HUDEP-2 (cell line): ENCODE results near the gene REELD1.

ENCODE experiments used
- DNase-seq, 76 experiments: peaks; one replicate each; lab custom pipeline; 2025; ENCODE audit not compliant: unreplicated experiment in 76 of 76; lab: John Stamatoyannopoulos, UW

Gene REELD1

DNA sequence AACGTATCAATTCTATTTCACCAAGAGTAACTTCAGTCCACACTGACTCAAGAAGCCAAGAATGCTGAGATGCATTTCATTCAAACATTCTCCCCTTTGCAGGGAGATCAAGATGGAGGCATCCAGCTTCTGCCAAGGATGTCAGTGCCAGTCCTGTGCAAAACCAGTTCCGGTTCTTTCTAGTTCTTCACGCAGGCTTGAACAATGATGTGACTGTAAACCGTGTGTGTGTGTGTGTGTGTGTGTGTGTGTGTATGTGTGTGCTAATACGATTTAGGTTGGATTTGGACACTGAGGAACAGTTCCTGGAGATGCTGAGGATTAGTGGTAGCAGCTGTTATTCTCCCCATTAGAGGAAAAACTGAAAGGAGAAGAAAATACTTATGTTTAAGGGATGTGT lies at the start of gene REELD1:
REELD1 (plus strand) TSS at position 301 of the 400 bp plus-strand sequence. CDS start 2,415 bp downstream, outside the sequence.
- DNase-seq, result no peak

DNA sequence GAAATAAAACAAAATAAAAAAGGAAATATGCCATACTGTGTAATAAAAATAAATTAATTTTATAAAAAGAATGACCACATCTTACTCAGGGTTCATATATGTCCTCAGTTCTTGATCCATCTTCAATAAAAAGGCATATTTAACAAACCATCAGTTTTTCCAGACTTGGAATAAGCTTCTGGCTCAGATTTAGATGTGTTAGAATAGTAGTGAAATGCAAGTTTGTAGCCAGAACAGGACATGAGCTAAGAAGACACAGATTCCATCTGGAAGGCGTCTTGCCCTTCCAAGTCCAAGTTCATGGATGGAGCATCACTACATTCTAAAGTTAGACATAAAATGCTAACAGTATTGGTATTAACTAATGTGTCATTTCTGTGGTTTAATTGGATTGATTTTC lies 49.1 kb upstream of the REELD1 start:
- no peak for DNase-seq

DNA sequence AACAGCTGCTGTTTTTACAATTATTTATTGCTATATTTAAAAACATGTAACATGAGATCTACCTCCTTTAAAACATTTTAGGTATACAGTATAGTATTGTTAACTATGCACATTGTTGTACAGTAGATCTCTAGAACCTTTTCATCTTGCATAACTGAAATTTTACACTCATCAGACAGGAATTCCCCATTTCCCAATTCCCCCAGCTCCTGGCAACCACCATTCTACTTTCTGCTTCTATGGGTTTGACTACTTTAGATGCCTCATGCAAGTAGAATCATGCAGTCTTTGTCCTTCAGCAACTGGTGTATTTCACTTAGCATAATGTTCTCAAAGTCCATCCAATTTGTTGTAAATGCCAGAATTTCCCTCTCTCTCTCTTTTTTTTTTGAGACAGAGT lies 48.5 kb upstream of the REELD1 start:
- DNase-seq, result no peak

- no peak for DNase-seq
These were observed 44.2 kb upstream of the REELD1 start for GRCh38 chr4:146170149-146170548.

GRCh38 chr4:146175541-146176453 lies 38.5 kb upstream of the REELD1 start, which contains the start of gene LSM6:
Gene LSM6, plus strand, starts transcription at chr4:146175718. Its CDS starts 7,204 bp downstream, at chr4:146182922.
- DNase-seq, result peak in 75 of 76 experiments; percentile 4 to 82 (median 65)

GRCh38 chr4:146176891-146177290 lies 37.4 kb upstream of the REELD1 start:
- DNase-seq, result no peak

GRCh38 chr4:146178126-146178525 lies 36.2 kb upstream of the REELD1 start:
- no peak for DNase-seq

DNA sequence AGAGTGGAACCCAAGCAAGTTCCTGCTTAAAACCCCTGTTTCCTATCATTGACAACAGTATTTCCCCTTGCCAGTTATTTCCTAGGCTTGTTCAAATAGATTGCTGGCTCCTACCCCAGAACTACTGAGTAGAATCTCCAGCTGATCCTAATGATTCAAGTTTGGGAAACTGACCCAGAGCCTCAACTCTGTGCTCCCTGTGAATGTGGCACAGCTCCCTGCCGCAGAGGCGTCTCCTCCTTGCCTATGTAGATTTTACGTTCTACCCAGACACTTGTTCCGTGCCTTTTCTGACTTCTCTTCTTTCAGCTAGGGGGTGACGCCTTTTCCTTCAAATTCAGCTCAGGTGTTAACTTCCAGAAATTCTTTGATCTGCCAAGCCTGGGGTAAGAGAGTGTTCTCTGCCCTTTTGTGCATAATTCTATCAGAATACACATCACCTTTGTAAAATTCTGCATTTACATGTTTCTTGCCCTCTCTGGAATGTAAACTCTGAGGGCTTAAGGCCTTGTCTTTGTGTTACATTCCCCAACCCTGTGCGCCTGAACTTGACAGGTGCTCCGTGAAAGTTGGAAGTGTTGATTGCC lies 34.5 kb upstream of the REELD1 start:
- DNase-seq, result no peak

DNA sequence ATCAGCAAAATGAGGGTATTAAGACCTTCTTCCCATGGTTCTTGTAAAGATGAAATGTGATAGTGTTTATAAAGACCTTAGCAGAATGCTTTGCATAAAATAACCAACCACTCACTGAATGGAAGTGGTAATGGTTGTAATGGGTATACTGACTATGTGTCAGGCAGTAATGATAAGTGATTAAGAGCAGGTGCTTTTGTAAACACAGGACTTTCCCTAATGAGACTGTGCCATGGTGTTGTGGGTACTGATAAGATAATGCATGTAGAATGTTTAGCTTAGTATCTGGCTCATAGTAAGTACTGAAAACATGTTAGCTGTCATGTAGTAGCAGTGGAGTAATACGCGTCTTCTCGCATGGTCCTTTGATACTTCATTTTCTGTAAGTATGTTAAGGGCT lies 31.9 kb upstream of the REELD1 start:
- peak in 1 of 76 experiments; percentile 3 for DNase-seq

GRCh38 chr4:146183209-146183608 lies 31.1 kb upstream of the REELD1 start:
- DNase-seq, result no peak

GRCh38 chr4:146186041-146186440 lies 28.3 kb upstream of the REELD1 start:
- no peak for DNase-seq

DNA sequence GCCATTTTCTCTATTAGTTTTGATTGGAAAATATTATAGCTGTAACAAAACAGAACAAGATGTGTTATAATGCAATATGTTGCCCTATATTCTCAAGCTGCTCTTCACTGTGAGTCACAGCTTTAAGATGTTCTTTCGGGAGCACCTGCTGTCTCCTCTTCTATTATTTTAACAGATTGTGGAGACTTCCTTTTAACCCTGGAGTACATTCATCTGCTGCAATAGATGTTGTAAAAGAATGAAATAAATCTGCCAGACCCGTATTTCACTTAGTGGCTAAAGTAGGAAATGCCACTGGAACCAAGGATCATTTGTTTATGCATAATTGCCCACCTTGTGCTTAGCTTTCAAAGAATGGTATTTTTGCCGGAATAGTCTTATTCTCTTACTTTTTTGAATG lies 27.7 kb upstream of the REELD1 start:
- no peak for DNase-seq

GRCh38 chr4:146190456-146190855 lies 23.9 kb upstream of the REELD1 start:
- DNase-seq, result no peak

DNA sequence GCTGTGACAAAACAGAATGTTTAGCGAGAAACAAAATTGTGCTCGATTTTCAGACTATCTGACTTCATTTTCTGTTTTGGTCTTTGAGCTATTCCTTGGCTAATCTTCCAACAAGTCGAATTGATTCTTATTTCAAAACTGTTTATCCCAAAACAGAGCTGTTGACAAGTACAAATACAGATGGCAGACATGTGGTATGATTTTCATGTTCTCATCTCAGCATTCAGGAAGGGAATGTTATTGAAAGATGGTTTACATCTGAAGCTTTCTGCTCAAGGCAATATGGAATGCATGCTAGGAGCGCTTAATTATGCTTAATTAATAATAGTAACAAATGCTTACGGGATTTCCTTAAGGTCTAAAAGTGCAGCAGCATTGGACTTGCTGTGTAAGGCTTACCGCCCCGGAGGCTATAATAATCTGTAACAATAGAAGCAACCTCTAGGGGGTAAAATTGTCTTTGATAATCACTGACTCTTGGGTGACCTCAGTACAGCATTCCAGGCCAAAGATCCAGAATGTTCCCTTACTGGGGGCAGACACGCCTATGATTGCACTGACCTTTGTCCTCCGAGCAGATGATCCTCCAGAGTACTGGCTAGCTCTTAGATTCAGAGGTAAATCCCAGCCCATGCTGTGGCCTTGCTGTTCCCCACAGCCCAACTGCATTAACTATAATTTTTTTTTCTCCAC lies 22.4 kb upstream of the REELD1 start:
- no peak for DNase-seq

DNA sequence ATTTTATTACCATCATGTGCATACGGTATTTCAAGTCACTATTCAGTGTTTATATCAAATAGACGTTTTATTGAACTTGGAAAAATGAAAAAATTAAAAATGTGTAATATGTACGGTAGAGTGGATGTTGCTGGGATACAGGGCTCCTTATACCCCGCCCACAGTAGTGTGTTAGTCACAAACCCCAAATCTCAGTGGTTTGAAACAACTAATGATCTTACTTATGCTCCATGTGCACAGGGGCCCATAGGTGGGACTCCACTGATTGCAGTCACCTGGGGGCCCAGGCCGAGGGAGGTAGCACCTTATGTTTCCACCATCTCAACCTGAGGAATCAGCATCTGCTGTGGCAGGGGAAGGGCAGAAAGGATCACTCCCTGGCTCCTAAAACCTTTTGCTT lies 20.7 kb upstream of the REELD1 start:
- DNase-seq, result no peak

- no peak for DNase-seq
These were observed 20.1 kb upstream of the REELD1 start for GRCh38 chr4:146194212-146194611.

DNA sequence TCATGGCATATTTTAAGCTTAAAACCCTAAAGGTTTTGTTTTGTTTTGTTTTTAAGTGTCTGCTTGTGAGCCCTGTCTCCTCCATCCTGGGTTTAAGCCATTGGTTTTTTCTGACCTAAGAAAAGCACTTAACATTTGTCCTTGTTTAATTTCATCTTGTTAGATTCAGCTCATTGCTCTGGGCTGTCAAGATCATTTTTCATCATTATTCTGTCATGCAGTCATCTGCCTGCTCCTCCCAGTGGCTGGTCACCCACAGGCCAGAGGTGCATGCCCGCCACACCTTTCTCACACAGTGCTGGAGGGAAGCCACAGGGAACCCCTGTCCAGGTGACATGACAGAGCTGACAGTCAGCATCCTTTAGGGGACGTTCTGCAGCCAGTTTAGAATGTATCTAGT lies 11.7 kb upstream of the REELD1 start:
- no peak for DNase-seq

- no peak for DNase-seq
These were observed 6.9 kb upstream of the REELD1 start for GRCh38 chr4:146207410-146207809.

GRCh38 chr4:146210890-146211289 lies 3.4 kb upstream of the REELD1 start:
- DNase-seq, result no peak

- DNase-seq, result no peak
These were observed 2.9 kb upstream of the REELD1 start for GRCh38 chr4:146211440-146211839.

- no peak for DNase-seq
These were observed 1.6 kb upstream of the REELD1 start for GRCh38 chr4:146212781-146213180.
